Measurements from ENCODE around the gene MDFIC.

The MDFIC gene

DNA sequence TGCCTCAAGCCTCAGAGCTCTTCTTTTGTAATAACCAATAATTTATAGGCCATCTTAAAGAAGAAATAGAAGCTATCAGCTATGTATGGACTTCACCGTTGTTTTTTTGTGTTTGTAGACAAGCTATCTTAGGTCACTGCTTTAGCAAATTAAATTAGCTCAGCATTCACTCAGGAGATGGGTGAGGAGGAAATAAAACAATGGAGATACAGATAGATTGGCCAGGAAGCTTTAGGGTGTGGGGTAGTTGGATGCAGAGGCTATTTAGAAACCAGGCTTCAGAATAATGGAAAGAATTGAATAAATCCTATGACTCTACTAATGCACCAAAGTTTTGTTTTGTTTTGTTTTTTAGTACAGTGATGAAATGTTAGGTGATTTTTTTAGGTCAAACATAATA, 66.1 kb downstream of the MDFIC start:
- no peak overlapping the region for H3K9ac ChIP-seq (ENCODE audit: low read depth, low read length)
- H3K9me3 ChIP-seq (ENCODE audit: insufficient read depth, low read length, severe bottlenecking) = peaks cover 6% of the 10 kb centered on the region
- DNase-seq = no peak
- H3K4me2 ChIP-seq (ENCODE audit: insufficient read depth, low read length) = no peak overlapping the region
- ATAC-seq (ENCODE audit: insufficient read depth, low read depth) = no peak
- no peak overlapping the region for H3K27ac ChIP-seq (ENCODE audit: low read length)
- no peaks in the 10 kb centered on the region for H3K4me1 ChIP-seq (ENCODE audit: insufficient read depth, low read length)
- no peaks in the 10 kb centered on the region for H4K20me1 ChIP-seq (ENCODE audit: insufficient read depth, low read length)
- H2AFZ ChIP-seq (ENCODE audit: low read depth, low read length) = no peak overlapping the region
- TF ChIP-seq EZH2 (IDR thresholded peaks at IDR 0.05; ENCODE audit: borderline replicate concordance, low read depth, low read length, severe bottlenecking) (no peak), CTCF (IDR thresholded peaks at IDR 0.05; ENCODE audit: borderline replicate concordance, extremely low read depth, low read length, poor library complexity, severe bottlenecking) (no peak)
- H3K79me2 ChIP-seq (ENCODE audit: insufficient read depth, low read length) = 0 out of 2 replicates have a peak, but pooled peaks cover 7% of the 10 kb centered on the region
- no peaks in the 10 kb centered on the region for H3K27me3 ChIP-seq (ENCODE audit: insufficient read depth, low read length, poor library complexity)
- H3K4me3 ChIP-seq (ENCODE audit: low read depth in 1 of 2, low read length in 2 of 2) = no peak overlapping the region
- H3K36me3 ChIP-seq (ENCODE audit: insufficient read depth, low read length) = peaks cover 41% of the 10 kb centered on the region

- H3K4me3 ChIP-seq (ENCODE audit: low read depth in 1 of 2, low read length in 2 of 2) = no peak overlapping the region
- no peak overlapping the region for H3K4me2 ChIP-seq (ENCODE audit: insufficient read depth, low read length)
- H3K9me3 ChIP-seq (ENCODE audit: insufficient read depth, low read length, severe bottlenecking) = peaks cover 6% of the 10 kb centered on the region
- no peak overlapping the region for H2AFZ ChIP-seq (ENCODE audit: low read depth, low read length)
- H3K27ac ChIP-seq (ENCODE audit: low read length) = no peak overlapping the region
- H3K9ac ChIP-seq (ENCODE audit: low read depth, low read length) = no peak overlapping the region
- no peaks in the 10 kb centered on the region for H4K20me1 ChIP-seq (ENCODE audit: insufficient read depth, low read length)
- H3K79me2 ChIP-seq (ENCODE audit: insufficient read depth, low read length) = peaks cover 8% of the 10 kb centered on the region; the same call in 1 of the 2 replicates
- TF ChIP-seq EZH2 (IDR thresholded peaks at IDR 0.05; ENCODE audit: borderline replicate concordance, low read depth, low read length, severe bottlenecking) = no peak
- TF ChIP-seq CTCF (IDR thresholded peaks at IDR 0.05; ENCODE audit: borderline replicate concordance, extremely low read depth, low read length, poor library complexity, severe bottlenecking) = no peak
- H3K4me1 ChIP-seq (ENCODE audit: insufficient read depth, low read length) = no peaks in the 10 kb centered on the region
- no peaks in the 10 kb centered on the region for H3K27me3 ChIP-seq (ENCODE audit: insufficient read depth, low read length, poor library complexity)
- peaks cover 36% of the 10 kb centered on the region for H3K36me3 ChIP-seq (ENCODE audit: insufficient read depth, low read length)
- ATAC-seq (ENCODE audit: insufficient read depth, low read depth) (no peak), DNase-seq (no peak)
Observed at GRCh38 chr7:114988755-114989375, 67.0 kb downstream of the MDFIC start.

DNA sequence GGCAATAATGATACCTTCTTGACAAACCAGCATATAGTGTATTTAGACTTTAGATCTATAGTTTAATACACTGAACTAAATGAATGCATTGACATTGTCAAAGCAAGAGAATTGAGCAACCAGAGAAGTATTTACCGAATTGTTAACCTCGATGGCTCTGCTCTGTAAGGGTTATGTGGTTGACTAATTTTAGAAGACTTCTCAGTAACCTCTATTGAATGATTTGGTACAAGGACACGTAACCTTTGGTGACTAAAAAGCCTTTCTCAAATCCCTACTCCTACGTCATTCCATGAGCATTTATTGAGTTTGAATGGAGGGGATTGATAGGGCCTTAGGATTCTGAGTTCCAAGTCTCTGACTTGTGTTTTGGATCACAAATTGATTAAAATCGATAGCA, 67.6 kb downstream of the MDFIC start:
- H3K27ac ChIP-seq (ENCODE audit: low read length) = no peak overlapping the region

More for the DNA sequence above, 67.6 kb downstream of the MDFIC start:
- H4K20me1 ChIP-seq (ENCODE audit: insufficient read depth, low read length) = no peaks in the 10 kb centered on the region
- no peak overlapping the region for H3K4me3 ChIP-seq (ENCODE audit: low read depth in 1 of 2, low read length in 2 of 2)
- H3K4me2 ChIP-seq (ENCODE audit: insufficient read depth, low read length) = no peak overlapping the region
- DNase-seq = no peak
- peaks cover 35% of the 10 kb centered on the region for H3K36me3 ChIP-seq (ENCODE audit: insufficient read depth, low read length)
- peaks cover 8% of the 10 kb centered on the region; the same call in 1 of the 2 replicates for H3K79me2 ChIP-seq (ENCODE audit: insufficient read depth, low read length)
- no peak overlapping the region for H2AFZ ChIP-seq (ENCODE audit: low read depth, low read length)
- no peak overlapping the region for H3K9ac ChIP-seq (ENCODE audit: low read depth, low read length)
- no peaks in the 10 kb centered on the region for H3K27me3 ChIP-seq (ENCODE audit: insufficient read depth, low read length, poor library complexity)
- TF ChIP-seq EZH2 (IDR thresholded peaks at IDR 0.05; ENCODE audit: borderline replicate concordance, low read depth, low read length, severe bottlenecking) = no peak
- TF ChIP-seq CTCF (IDR thresholded peaks at IDR 0.05; ENCODE audit: borderline replicate concordance, extremely low read depth, low read length, poor library complexity, severe bottlenecking) = no peak
- no peaks in the 10 kb centered on the region for H3K4me1 ChIP-seq (ENCODE audit: insufficient read depth, low read length)
- H3K9me3 ChIP-seq (ENCODE audit: insufficient read depth, low read length, severe bottlenecking) = peaks cover 6% of the 10 kb centered on the region
- ATAC-seq (ENCODE audit: insufficient read depth, low read depth) = no peak

Measured in DND-41 (cell line).